ENCODE results near the gene CAMKMT. TPM values are rescaled to one million over a fixed set of nuclear protein-coding genes. Genes with fewer than 3 reads are reported as not detected.

CAMKMT gene
- polyA plus RNA-seq, 3 donors, result 4.7 to 7.8 (median 7.0) TPM

GRCh38 chr2:44682459-44682858, 320.7 kb downstream of the CAMKMT start:
- Mint-ChIP-seq H3K36me3 (no peaks in the 10 kb centered on the region), H3K9me3 (peaks cover 0 to 2% (median 0%) of the 10 kb centered on the region in 7 donors), H3K4me3 (no peak overlapping the region), H3K27ac (no peak overlapping the region), H3K4me1 (no peaks in the 10 kb centered on the region), H3K27me3 (ENCODE audit: low read depth in 3 of 3) (peaks cover 2 to 13% (median 3%) of the 10 kb centered on the region in 3 donors)
- Histone ChIP-seq H3K27ac (ENCODE audit: low read depth in 1 of 2, low read length in 2 of 2) (no peak overlapping the region), H3K9ac (ENCODE audit: insufficient read depth, low read length, poor library complexity, severe bottlenecking) (no peak overlapping the region), H3K79me2 (ENCODE audit: insufficient read depth, low read length) (no peaks in the 10 kb centered on the region), H3K27me3 (ENCODE audit: control insufficient read depth in 2 of 2, insufficient read depth in 2 of 2, low read length in 2 of 2) (peaks cover 0 to 2% of the 10 kb centered on the region in 2 donors), H3K4me1 (ENCODE audit: control insufficient read depth in 1 of 2, insufficient read depth in 2 of 2, low read length in 2 of 2) (no peaks in the 10 kb centered on the region), H4K20me1 (ENCODE audit: insufficient read depth, low read length) (no peaks in the 10 kb centered on the region), H3K36me3 (replicated peaks in 1 of 2; ENCODE audit: control insufficient read depth in 1 of 2, insufficient read depth in 2 of 2, low read length in 2 of 2) (no peaks in the 10 kb centered on the region), H2AFZ (ENCODE audit: insufficient read depth, low read depth, low read length, poor library complexity, severe bottlenecking) (no peak overlapping the region), H3K4me2 (replicated peaks; ENCODE audit: extremely low read depth, low read length, poor library complexity, severe bottlenecking) (no peak overlapping the region), H3K4me3 (replicated peaks in 1 of 3; ENCODE audit: low read depth in 2 of 3, low read length in 3 of 3) (no peak overlapping the region), H3K9me3 (replicated peaks in 1 of 2; ENCODE audit: control insufficient read depth in 1 of 2, insufficient read depth in 1 of 2, low read length in 2 of 2) (no peaks in the 10 kb centered on the region)
- DNase-seq, result no peak
- intact Hi-C loops (cut with micrococcal nuclease), result no loop called here
- TF ChIP-seq, protein P1, sequence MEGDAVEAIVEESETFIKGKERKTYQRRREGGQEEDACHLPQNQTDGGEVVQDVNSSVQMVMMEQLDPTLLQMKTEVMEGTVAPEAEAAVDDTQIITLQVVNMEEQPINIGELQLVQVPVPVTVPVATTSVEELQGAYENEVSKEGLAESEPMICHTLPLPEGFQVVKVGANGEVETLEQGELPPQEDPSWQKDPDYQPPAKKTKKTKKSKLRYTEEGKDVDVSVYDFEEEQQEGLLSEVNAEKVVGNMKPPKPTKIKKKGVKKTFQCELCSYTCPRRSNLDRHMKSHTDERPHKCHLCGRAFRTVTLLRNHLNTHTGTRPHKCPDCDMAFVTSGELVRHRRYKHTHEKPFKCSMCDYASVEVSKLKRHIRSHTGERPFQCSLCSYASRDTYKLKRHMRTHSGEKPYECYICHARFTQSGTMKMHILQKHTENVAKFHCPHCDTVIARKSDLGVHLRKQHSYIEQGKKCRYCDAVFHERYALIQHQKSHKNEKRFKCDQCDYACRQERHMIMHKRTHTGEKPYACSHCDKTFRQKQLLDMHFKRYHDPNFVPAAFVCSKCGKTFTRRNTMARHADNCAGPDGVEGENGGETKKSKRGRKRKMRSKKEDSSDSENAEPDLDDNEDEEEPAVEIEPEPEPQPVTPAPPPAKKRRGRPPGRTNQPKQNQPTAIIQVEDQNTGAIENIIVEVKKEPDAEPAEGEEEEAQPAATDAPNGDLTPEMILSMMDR (IDR thresholded peaks at IDR 0.05), result no peak
- WGBS (ENCODE audit: insufficient coverage), result 100% methylated on average over 3 of the region's 6 CpGs

DNA sequence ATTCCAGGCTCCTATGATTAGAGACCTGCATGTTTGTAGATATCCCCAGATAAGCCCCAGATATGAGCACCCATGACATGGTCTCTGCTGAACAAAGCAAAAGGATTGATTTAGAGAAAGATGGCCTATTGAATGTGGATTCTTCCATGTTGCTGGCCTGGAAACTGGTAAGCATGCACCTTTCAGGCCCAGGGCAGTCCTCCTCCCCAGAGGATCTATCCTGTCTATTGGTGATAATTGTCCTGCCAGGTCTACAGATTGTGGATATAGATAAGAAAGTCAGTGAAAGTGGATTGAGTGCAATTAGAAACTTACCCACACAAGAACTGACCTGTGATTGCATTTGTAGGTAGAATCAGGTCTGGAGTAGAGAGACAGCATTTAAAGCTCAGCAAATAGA, 322.8 kb downstream of the CAMKMT start:
- H3K36me3 ChIP-seq (replicated peaks in 1 of 2; ENCODE audit: control insufficient read depth in 1 of 2, insufficient read depth in 2 of 2, low read length in 2 of 2), result no peaks in the 10 kb centered on the region
- DNase-seq, result no peak
- Mint-ChIP-seq H3K36me3 (no peaks in the 10 kb centered on the region), H3K27me3 (ENCODE audit: low read depth in 3 of 3) (peaks cover 2 to 10% (median 3%) of the 10 kb centered on the region in 3 donors), H3K4me3 (no peak overlapping the region), H3K9me3 (peaks cover 0 to 2% (median 0%) of the 10 kb centered on the region in 7 donors), H3K4me1 (peaks cover 3% of the 10 kb centered on the region), H3K27ac (no peak overlapping the region)
- no peak overlapping the region for H3K9ac ChIP-seq (ENCODE audit: insufficient read depth, low read length, poor library complexity, severe bottlenecking)
- no peaks in the 10 kb centered on the region for H3K79me2 ChIP-seq (ENCODE audit: insufficient read depth, low read length)
- TF ChIP-seq, protein P1 (IDR thresholded peaks at IDR 0.05), result no peak
- H3K27me3 ChIP-seq (ENCODE audit: control insufficient read depth in 2 of 2, insufficient read depth in 2 of 2, low read length in 2 of 2), result peaks cover 0 to 2% of the 10 kb centered on the region in 2 donors
- no peak overlapping the region for H3K27ac ChIP-seq (ENCODE audit: low read depth in 1 of 2, low read length in 2 of 2)
- no peaks in the 10 kb centered on the region for H3K4me1 ChIP-seq (ENCODE audit: control insufficient read depth in 1 of 2, insufficient read depth in 2 of 2, low read length in 2 of 2)
- H4K20me1 ChIP-seq (ENCODE audit: insufficient read depth, low read length), result no peaks in the 10 kb centered on the region
- no peak overlapping the region for H3K4me2 ChIP-seq (replicated peaks; ENCODE audit: extremely low read depth, low read length, poor library complexity, severe bottlenecking)
- no peaks in the 10 kb centered on the region for H3K9me3 ChIP-seq (replicated peaks in 1 of 2; ENCODE audit: control insufficient read depth in 1 of 2, insufficient read depth in 1 of 2, low read length in 2 of 2)
- no peak overlapping the region for H2AFZ ChIP-seq (ENCODE audit: insufficient read depth, low read depth, low read length, poor library complexity, severe bottlenecking)
- intact Hi-C loops (cut with micrococcal nuclease), result no loop called here
- H3K4me3 ChIP-seq (replicated peaks in 1 of 3; ENCODE audit: low read depth in 2 of 3, low read length in 3 of 3), result no peak overlapping the region
